IPS DF 19.7 (cell line): ENCODE results near the gene FAR2.

Experiments used
- DNase-seq: peaks from one replicate; pipeline ENCODE4 v3.0.0-alpha.2; 2013; ENCODE audit warnings: low read depth, low spot score

FAR2 gene

DNA sequence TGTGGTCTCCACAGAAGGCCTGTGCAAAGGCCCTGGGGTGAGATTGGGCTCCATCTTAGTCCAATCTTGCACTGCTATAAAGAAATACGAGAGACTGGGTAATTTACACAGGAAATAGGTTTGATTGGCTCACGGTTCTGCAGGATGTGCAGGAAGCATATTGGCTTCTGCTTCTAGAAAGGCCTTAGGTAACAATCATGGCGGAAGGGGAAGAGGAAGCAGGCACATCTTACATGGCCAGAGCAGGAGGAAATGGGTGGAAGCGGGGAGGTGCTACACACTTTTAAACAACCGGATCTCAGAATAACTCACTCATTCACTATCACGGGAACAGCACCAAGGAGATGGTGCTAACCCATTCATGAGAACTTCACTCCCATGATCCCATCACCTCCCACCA, 55.4 kb downstream of the FAR2 start:
- DNase-seq: no peak

DNA sequence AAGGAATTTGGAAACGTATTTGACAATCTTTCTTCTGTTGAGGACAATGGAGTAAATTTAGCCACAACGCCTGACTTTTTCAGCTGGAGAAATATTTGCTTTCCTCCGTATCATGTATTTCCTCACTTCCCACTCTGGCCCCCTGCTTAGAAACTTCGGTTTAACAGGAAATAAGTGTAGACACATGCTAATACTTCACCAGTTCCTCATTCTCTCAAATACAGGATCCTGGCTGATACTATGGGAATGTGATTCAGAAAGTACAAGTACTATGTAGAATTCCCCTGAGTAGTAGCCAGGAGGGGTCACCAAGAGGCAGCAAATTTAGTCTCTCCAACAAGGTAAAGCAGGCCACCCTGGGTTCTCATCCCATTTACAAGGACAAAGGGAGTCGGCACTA, 58.0 kb downstream of the FAR2 start:
- no peak for DNase-seq

- no peak for DNase-seq
Observed at GRCh38 chr12:29208060-29208459, 59.0 kb downstream of the FAR2 start.

DNA sequence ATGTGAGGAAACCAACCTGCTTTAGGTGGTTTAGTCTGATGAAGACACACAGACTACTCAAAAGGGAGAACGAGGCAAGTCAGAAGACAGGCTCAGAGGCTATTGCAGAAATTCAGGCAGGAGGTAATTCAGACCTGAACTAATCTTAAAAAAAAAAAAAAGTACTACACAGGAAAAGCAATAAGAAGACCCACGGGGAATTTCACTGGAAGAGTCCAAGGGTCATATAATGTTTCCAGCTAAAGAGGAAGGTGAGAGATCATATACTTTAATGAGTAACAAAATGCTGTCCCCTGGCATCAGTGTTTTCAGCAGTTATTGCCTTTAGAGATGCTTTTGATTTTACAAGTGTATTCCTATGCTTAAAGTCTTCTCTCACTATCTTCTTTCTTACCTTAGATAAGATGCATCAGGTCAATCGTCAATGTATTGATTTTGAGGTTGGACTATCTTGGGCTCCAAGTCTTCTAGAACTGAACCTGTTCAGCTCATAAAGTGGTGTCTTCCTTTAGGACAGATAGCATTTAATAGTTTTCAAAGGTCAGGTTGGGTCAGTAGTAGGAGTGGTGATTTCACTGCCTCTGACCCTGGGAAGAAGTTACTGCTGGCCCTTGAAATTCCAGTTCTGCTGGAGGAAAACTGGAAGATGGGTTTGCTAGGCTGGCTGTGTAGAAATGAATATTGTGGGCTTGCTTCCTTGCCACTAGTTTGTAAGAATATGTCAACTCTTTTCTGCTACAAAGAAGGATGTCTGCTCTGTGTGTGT, 60.0 kb downstream of the FAR2 start:
- DNase-seq: no peak

- no peak for DNase-seq
Observed at GRCh38 chr12:29211696-29212095, 62.6 kb downstream of the FAR2 start.

DNA sequence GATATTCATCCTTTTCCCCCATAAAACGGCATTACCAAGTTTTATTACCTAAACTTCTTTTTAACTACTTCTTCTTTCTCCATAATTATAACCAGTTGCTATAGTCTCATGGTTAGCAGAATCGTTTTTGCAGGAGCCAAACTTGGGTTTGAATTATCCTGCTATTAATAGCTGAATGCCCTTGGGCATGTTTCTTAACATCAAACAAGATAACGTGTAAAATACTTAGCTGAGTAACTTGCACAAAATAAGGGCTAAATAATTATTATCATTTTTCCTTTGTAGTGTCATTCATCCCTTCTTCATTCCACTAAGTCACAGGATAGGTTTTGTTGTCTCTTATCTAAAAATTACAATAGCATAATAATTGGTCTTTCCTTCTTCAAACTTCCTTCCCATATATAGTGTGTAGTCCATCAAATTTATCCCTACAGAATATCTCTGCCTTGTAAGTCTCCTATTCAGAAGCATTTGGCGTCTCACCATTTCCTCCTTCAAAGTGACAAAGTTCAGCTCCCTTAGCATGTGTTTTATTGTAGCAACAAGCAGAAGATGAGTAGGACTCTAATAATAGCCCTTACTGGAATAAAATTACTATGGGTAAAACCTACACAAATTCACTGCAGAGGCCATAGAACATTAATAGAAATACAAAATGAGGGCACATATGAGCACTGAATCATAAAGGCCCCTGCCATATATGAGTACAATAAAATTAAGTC, 63.8 kb downstream of the FAR2 start:
- DNase-seq: no peak

DNA sequence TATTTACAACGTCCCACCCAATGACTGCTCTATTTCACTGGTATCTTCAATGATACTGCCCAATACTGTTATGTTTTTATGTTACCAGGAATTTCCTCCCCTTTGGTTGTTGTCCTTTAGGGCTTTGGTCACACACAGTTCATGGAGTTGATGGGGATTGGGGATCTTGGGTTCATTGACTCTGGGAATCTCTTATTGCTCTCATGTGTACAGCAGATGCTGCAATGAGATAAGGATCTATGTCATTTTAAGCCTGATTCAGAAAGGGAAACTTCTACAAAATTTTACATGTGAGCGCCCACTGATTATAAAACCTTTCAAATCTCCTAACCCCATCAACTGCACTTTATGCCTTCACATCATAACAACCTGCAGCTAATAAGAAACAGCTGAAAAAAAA, 67.2 kb downstream of the FAR2 start:
- DNase-seq: no peak

- no peak for DNase-seq
Observed at GRCh38 chr12:29216797-29217575, 67.9 kb downstream of the FAR2 start.

DNA sequence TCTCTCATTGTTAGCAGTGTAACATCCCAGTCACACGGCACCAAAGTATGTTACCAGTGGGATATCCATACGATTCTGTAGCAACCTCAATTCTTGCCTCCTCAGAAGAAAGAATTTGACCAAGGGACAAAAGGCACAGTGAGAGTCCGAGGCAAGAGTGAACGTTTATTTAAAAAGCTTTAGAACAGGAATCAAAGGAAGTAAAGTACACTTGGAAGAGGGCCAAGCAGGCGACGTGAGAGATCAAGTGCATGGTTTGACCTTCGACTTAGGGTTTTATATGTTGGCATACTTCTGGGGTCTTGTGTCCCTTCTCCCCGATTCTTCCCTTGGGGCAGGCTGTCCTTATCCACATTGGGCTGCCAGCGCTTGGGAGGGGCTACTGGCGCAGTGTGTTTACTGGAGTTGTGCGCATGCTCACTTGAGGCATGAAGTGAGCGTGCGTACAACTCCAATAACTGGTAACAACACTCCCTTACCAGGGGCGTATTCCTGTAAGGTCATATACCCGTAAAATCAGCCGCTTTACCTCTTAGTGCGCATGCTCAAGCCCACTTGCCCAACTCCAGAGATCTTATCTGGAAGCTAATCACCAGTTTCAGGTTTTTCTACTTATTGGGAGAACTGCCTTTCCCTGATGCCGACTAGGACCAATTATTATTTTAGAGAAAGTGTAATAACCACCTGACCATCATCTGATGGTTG, 71.7 kb downstream of the FAR2 start:
- DNase-seq: no peak

GRCh38 chr12:29222200-29222599, 73.1 kb downstream of the FAR2 start:
- no peak for DNase-seq

- DNase-seq: no peak
Observed at GRCh38 chr12:29223426-29223825, 74.3 kb downstream of the FAR2 start.

GRCh38 chr12:29223956-29224543, 75.0 kb downstream of the FAR2 start:
- no peak for DNase-seq

DNA sequence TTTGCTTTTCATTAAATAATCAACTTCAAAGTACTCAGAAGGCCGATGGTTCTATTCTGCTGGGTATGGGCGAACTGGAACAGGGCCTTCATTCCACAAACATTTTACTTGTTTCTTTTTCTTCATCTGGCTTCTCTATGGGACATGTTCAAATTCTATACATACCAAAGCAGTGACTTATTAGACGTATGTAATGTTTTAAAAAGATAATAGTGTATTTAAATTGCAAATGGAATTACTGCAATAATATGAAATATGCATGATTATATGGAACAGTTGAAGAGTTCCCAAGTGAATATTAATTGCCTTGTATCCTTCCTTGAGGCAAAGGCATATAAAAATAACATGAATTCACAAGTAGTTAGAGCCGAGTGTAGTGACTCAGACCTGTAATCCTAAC, 75.5 kb downstream of the FAR2 start:
- DNase-seq: no peak

DNA sequence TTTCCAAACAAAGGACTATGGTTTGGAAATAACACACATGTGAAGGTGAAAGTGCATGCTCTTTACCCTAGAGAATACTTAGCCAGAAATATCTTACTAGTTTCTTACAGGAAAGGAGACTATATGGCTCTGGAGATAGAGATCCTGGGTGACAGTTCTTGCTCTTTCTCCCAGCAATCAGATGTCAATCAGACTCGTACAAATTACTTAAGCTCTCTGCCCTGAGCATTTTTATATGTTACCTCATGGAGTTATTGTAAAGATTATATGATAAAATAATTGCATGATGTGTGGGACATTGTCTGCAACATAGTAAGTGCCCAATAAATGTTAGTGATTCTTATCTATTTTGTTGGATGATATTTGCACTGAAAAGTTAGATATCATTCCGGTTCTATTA, 76.8 kb downstream of the FAR2 start:
- DNase-seq: no peak

- no peak for DNase-seq
Observed at GRCh38 chr12:29226616-29227015, 77.5 kb downstream of the FAR2 start.

DNA sequence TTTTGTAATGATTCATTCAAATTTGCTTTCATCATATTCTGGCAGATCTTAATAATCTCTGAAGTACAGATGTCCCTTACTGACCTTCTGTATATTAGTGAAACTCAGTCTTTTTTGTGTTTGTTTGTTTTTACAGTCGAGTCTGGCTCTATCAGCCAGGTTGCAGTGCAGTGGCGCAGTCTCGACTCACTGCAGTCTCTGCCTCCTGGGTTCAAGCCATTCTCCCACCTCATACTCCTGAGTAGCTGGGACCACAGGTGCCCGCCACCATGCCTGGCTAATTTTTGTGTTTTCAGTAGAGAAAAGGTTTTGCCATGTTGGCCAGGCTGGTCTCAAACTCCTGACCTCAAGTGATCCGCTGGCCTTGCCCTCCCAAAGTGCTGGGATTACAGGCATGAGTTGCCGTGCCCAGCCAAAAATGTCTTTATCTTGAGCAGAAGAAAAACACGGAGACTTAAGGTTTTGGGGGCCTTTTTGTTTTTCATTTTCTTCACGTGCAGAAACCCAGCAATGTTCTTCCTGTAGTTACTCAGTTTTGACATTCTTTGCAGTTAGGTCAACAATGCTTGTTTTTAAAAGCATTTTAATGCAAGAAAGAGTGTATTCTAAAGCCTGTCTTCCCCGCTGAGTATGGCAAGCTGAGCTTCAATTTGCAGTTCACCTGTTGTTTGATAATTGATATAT, 79.5 kb downstream of the FAR2 start:
- DNase-seq: no peak

DNA sequence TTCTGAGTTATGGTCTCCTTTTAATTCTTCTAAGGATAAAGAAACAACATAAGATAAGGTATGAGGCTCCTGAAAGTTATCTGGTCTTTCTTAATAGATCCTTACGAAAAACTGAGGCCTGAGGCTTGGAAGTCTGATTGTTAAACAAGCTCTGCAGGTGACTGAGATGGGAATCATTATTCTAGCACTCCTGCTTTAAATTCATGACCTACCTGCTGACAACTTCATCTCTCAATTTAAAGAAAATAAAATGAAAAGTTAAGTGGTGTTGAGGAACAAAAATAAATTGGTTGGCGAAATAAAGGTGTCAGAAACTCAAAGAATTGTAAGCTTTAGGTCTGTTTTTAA, 80.1 kb downstream of the FAR2 start:
- no peak for DNase-seq

DNA sequence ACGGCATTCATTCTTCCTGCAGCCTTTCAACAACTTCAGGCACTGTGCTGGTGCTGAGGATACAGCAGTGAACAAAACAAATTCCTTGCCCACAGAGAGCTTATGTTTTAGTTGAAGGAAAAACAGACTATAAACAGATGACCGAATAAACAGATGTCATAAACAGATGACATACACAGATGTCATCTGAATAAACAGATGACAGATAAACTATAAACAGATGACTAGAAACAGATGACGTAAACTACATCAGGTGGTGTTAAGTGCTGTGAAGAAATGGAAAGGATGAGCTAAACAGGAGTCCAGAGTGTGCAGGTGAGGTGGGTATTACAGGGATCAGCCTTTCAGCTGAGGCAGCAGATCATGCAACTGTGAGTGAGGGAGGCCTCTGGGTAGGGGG, 80.9 kb downstream of the FAR2 start:
- DNase-seq: no peak

GRCh38 chr12:29230800-29231560, 81.9 kb downstream of the FAR2 start:
- DNase-seq: no peak

GRCh38 chr12:29232086-29232485, 83.0 kb downstream of the FAR2 start:
- DNase-seq: no peak
